H1 (cell line): ENCODE measurements around the gene ERCC1. TPM values are rescaled to one million over a fixed set of nuclear protein-coding genes. Genes with fewer than 3 reads are reported as not detected.

Experiments used
- CTCF ChIA-PET: fragments of 300-600 bp; sonication (Branson Sonifier 250); formaldehyde crosslinking; loops from one replicate; lab custom pipeline; 2021; ENCODE audit not compliant: partially characterized antibody; lab: Charles Lee
- POLR2A ChIA-PET: fragments of 300-600 bp; sonication (Branson Sonifier 250); formaldehyde crosslinking; loops from one replicate; lab custom pipeline; 2021; ENCODE audit warnings: inconsistent platforms; ENCODE audit not compliant: partially characterized antibody; lab: Charles Lee
- DNase-seq, 2 experiments: peaks; one replicate each; pipeline versions ENCODE4 v3.0.0 to v3.0.0-alpha.2; 2010 to 2022; ENCODE audit warnings: low spot score in 2 of 2, low read depth in 1 of 2, mixed read lengths in 1 of 2
- FAIRE-seq: peaks from 2 replicates; lab custom pipeline; 2011; peaks lifted over from hg19 to GRCh38; lab: Jason Lieb, UNC
- H2AFZ ChIP-seq: 2 replicates; pipeline ENCODE4 v1.8.1; 2012; ENCODE audit warnings: low read length, inconsistent platforms
- H2AK5ac ChIP-seq: 2 replicates; pipeline ENCODE4 v1.6.1; 2013; ENCODE audit warnings: low read depth, low read length
- H2BK120ac ChIP-seq: replicated peaks from 2 replicates; pipeline ENCODE3; 2013; ENCODE audit warnings: low read depth, low read length, inconsistent platforms
- H2BK12ac ChIP-seq: 2 replicates; pipeline ENCODE4 v1.6.1; 2013; ENCODE audit warnings: low read depth, low read length
- H2BK15ac ChIP-seq: 2 replicates; pipeline ENCODE4 v1.6.1; 2013; ENCODE audit warnings: low read length
- H2BK20ac ChIP-seq: 2 replicates; pipeline ENCODE4 v1.6.1; 2013; ENCODE audit warnings: low read length
- H2BK5ac ChIP-seq: 2 replicates; pipeline ENCODE4 v1.6.1; 2013; ENCODE audit warnings: low read depth, low read length
- H3K14ac ChIP-seq: 2 replicates; pipeline ENCODE4 v1.6.1; 2013; ENCODE audit warnings: inconsistent platforms; ENCODE audit not compliant: insufficient read length
- H3K18ac ChIP-seq: 2 replicates; pipeline ENCODE4 v1.6.1; 2013; ENCODE audit warnings: low read length; ENCODE audit errors: extremely low read depth
- H3K23ac ChIP-seq: 2 replicates; pipeline ENCODE4 v1.6.1; 2013; ENCODE audit warnings: inconsistent platforms; ENCODE audit not compliant: insufficient read length
- H3K23me2 ChIP-seq: 2 replicates; pipeline ENCODE4 v1.6.1; 2013; ENCODE audit warnings: low read depth, low read length
- H3K27ac ChIP-seq: 2 replicates; pipeline ENCODE4 v1.6.1; 2011; ENCODE audit warnings: low read depth, low read length, inconsistent platforms
- H3K27me3 ChIP-seq, 4 experiments: replicated peaks in 1 of 4; 1 replicate in 1 of 4; 2 replicates in 3 of 4; pipeline versions ENCODE4 v1.6.1 to v1.8.1; 2011 to 2013; ENCODE audit warnings: low read length in 3 of 4, mild to moderate bottlenecking in 3 of 4, inconsistent platforms in 2 of 4, mixed read lengths in 2 of 4, moderate library complexity in 1 of 4; ENCODE audit not compliant: control insufficient read depth in 3 of 4, insufficient read depth in 3 of 4; ENCODE audit errors: extremely low read depth in 1 of 4
- H3K36me3 ChIP-seq, 4 experiments: 2 replicates each; pipeline versions ENCODE4 v1.6.1 to v1.8.1; 2011 to 2013; ENCODE audit warnings: mild to moderate bottlenecking in 4 of 4, low read length in 3 of 4, moderate library complexity in 2 of 4, control low read depth in 1 of 4, inconsistent platforms in 1 of 4; ENCODE audit not compliant: insufficient read depth in 4 of 4, control insufficient read depth in 2 of 4
- H3K4ac ChIP-seq: replicated peaks from 2 replicates; pipeline ENCODE3; 2013; ENCODE audit warnings: low read length, low read depth, mixed read lengths, inconsistent platforms; ENCODE audit not compliant: insufficient read length
- H3K4me1 ChIP-seq, 4 experiments: replicated peaks in 1 of 4; 1 replicate in 1 of 4; 2 replicates in 3 of 4; pipeline versions ENCODE4 v1.6.1 to v1.8.1; 2011 to 2013; ENCODE audit warnings: low read length in 3 of 4, inconsistent platforms in 2 of 4, mixed read lengths in 1 of 4; ENCODE audit not compliant: insufficient read depth in 4 of 4, control insufficient read depth in 3 of 4
- H3K4me2 ChIP-seq, 2 experiments: 2 replicates each; pipeline versions ENCODE4 v1.6.1 to v1.8.1; 2011 to 2013; ENCODE audit warnings: low read depth in 2 of 2, low read length in 2 of 2, control low read depth in 1 of 2, inconsistent platforms in 1 of 2, mild to moderate bottlenecking in 1 of 2; ENCODE audit not compliant: insufficient read depth in 1 of 2
- H3K4me3 ChIP-seq, 4 experiments: fragments of 200-600, 300-600 bp in 1 of 4; sonication (generic), shearing (Covaris generic), sonication (Bioruptor Twin) in 1 of 4; 2 replicates each; pipeline versions ENCODE4 v1.5.1 to v1.8.1; 2011 to 2016; ENCODE audit warnings: low read length in 4 of 4, low read depth in 3 of 4, control low read depth in 2 of 4, inconsistent platforms in 2 of 4, mild to moderate bottlenecking in 2 of 4, mixed read lengths in 1 of 4, moderate library complexity in 1 of 4; ENCODE audit not compliant: insufficient read depth in 2 of 4; ENCODE audit errors: extremely low read depth in 1 of 4
- H3K56ac ChIP-seq: replicated peaks from 2 replicates; pipeline ENCODE3; 2013; ENCODE audit warnings: low read depth, mild to moderate bottlenecking, mixed read lengths, low read length, inconsistent platforms; ENCODE audit not compliant: insufficient read length
- H3K79me1 ChIP-seq: 2 replicates; pipeline ENCODE4 v1.6.1; 2013; ENCODE audit warnings: low read depth, low read length, control low read depth
- H3K79me2 ChIP-seq, 2 experiments: 2 replicates each; pipeline versions ENCODE4 v1.6.1 to v1.8.1; 2012 to 2013; ENCODE audit warnings: low read length in 2 of 2, mild to moderate bottlenecking in 2 of 2, inconsistent platforms in 1 of 2; ENCODE audit not compliant: insufficient read depth in 2 of 2, control insufficient read depth in 1 of 2
- H3K9ac ChIP-seq, 4 experiments: replicated peaks in 1 of 4; 1 replicate in 1 of 4; 2 replicates in 3 of 4; pipeline versions ENCODE4 v1.6.1 to v1.8.1; 2011 to 2013; ENCODE audit warnings: low read depth in 3 of 4, low read length in 3 of 4, control low read depth in 2 of 4, mild to moderate bottlenecking in 2 of 4, moderate library complexity in 2 of 4, inconsistent platforms in 1 of 4; ENCODE audit errors: extremely low read depth in 1 of 4
- H3K9me3 ChIP-seq, 2 experiments: 2 replicates each; pipeline versions ENCODE4 v1.6.1 to v1.8.1; 2012 to 2013; ENCODE audit warnings: mild to moderate bottlenecking in 2 of 2, moderate library complexity in 2 of 2, control low read depth in 1 of 2, inconsistent platforms in 1 of 2, low read depth in 1 of 2, low read length in 1 of 2, mixed read lengths in 1 of 2; ENCODE audit not compliant: insufficient read depth in 2 of 2
- H4K20me1 ChIP-seq, 2 experiments: replicated peaks in 1 of 2; 2 replicates each; pipeline versions ENCODE3 to v1.8.1; 2011 to 2013; ENCODE audit warnings: inconsistent platforms in 2 of 2, low read length in 2 of 2, mild to moderate bottlenecking in 1 of 2; ENCODE audit not compliant: insufficient read depth in 2 of 2, control insufficient read depth in 1 of 2
- H4K5ac ChIP-seq: 2 replicates; pipeline ENCODE4 v1.6.1; 2013; ENCODE audit warnings: low read length, low read depth, mixed read lengths, inconsistent platforms; ENCODE audit not compliant: insufficient read length
- H4K8ac ChIP-seq: 2 replicates; pipeline ENCODE4 v1.8.0; 2013; ENCODE audit warnings: mild to moderate bottlenecking, moderate library complexity, low read length, inconsistent platforms; ENCODE audit not compliant: insufficient read depth; ENCODE audit errors: extremely low read depth
- H4K91ac ChIP-seq: replicated peaks from 2 replicates; pipeline ENCODE3; 2013; ENCODE audit warnings: low read length, mixed read lengths, inconsistent platforms; ENCODE audit not compliant: insufficient read length
- ASH2L ChIP-seq: fragments of 200-600, 300-600 bp; sonication (generic); IDR thresholded peaks from one replicate; pipeline ENCODE4 v1.7.1; 2017; ENCODE audit warnings: low read length
- EP300 ChIP-seq, 2 experiments: IDR thresholded peaks; 1 replicate in 1 of 2; 2 replicates in 1 of 2; pipeline ENCODE4 v1.6.1; 2011 to 2012; ENCODE audit warnings: low read depth in 2 of 2, low read length in 2 of 2, mild to moderate bottlenecking in 2 of 2, borderline replicate concordance in 1 of 2, inconsistent platforms in 1 of 2, moderate library complexity in 1 of 2
- PHF8 ChIP-seq: fragments of 200-600 bp; sonication (generic); conservative IDR thresholded peaks from 2 replicates; pipeline ENCODE4 v1.7.1; 2012; ENCODE audit warnings: low read depth, mild to moderate bottlenecking, inconsistent platforms, low read length, moderate library complexity
- SP4 ChIP-seq: IDR thresholded peaks from 2 replicates; pipeline ENCODE4 v1.6.1; 2012; ENCODE audit warnings: low read length, inconsistent platforms
- TAF1 ChIP-seq: IDR thresholded peaks from 2 replicates; pipeline ENCODE4 v1.6.1; 2011; ENCODE audit warnings: mild to moderate bottlenecking, low read depth, low read length
- TAF7 ChIP-seq: optimal IDR thresholded peaks from 2 replicates; pipeline ENCODE3; 2011; ENCODE audit warnings: low read depth, mild to moderate bottlenecking, inconsistent platforms, low read length, moderate library complexity, borderline replicate concordance
- TEAD4 ChIP-seq: IDR thresholded peaks from 2 replicates; pipeline ENCODE4 v1.6.1; 2012; ENCODE audit warnings: low read depth, low read length, inconsistent platforms, mixed read lengths
- WGBS, 2 experiments: shearing (Covaris generic) in 1 of 2; methylation state at CpG; one replicate each; pipeline versions ENCODE4 v1.1.6 to v1.1.7; 2013 to 2015; ENCODE audit warnings: low lambda C conversion rate in 2 of 2, mixed read lengths in 2 of 2, inconsistent platforms in 1 of 2, low coverage in 1 of 2, missing lambda C conversion rate in 1 of 2; ENCODE audit not compliant: insufficient replicate concordance in 2 of 2, insufficient coverage in 1 of 2, insufficient read length in 1 of 2; ENCODE audit errors: extremely low coverage in 1 of 2, missing lambda C conversion rate in 1 of 2; 5-methylcytosine and 5-hydroxymethylcytosine counted together
- polyA plus RNA-seq, 7 experiments: library from polyadenylated mRNA; depleted of rRNA in 3 of 7; stranded (reverse) in 5 of 7; unstranded in 2 of 7; fragments of >200 nt in 5 of 7; fragments of 200-250 nt in 2 of 7; gene quantifications; 1 replicate in 5 of 7; 2 replicates in 1 of 7; 4 replicates in 1 of 7; pipeline versions ENCODE4 v1.2.1 to v1.2.3, GENCODE V29; 2011 to 2013; ENCODE audit warnings: missing spikeins in 2 of 7, mixed read lengths in 2 of 7
- total RNA-seq: library from RNA; stranded (reverse); fragmentation: NEBNext Ultra II Directional; extraction: Animal tissue kit (Norgen Biotek cat#: 25700); gene quantifications from 2 replicates; pipeline ENCODE4 v1.2.1, GENCODE V29; 2021
- TF ChIP-seq, protein P1 (sequence below): IDR thresholded peaks from 2 replicates; pipeline ENCODE4 v1.6.1; 2012; ENCODE audit warnings: inconsistent platforms

Gene ERCC1
- total and polyA plus RNA-seq, 2 of the 8 experiments (the other 6 are each of a cell fraction or from before 2014, with no cell fraction given): 44.7 to 94.2 TPM

DNA sequence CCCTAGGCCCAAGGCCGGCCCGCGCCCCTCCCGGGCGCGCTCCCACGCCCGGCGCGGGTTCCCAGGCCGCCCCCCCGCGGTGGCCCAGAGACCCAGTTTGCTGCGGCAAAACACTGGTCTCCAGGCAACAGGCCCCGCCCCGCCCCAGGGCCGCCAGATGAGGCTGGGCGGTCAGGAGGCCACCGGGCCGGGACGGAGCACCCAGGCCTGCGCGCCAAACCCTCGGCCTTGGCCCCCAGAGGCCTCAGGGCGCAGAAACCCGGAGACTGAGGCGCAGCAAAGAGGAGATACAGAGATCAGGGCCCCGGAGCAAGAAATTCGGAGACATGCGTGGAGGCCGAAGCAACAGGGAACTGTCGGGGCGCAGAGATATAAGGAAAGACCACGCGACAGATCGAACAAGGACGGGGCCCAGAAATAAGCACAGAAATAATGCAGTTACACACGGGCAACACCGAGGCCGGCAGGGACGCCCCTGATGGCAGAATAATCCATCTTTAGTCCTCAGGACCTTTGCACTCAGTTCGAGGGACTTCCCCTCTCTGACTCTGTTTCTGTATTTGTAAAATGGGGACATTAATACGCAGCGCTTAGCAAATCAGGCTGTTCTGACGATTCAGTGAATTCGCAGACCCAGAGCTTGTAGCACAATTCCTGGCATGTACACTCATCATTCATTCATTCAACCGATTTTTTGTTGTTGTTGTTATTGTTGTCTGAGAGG lies 20.8 kb upstream of the ERCC1 start:
- H4K91ac ChIP-seq: no peak overlapping the region
- no peaks in the 10 kb centered on the region for H3K79me1 ChIP-seq
- H3K4me1 ChIP-seq: peaks cover 6 to 17% (median 11%) of the 10 kb centered on the region in 4 experiments
- ChIA-PET CTCF (interaction anchor here (1.0 to 6.3 kb wide), 6 partner anchors 13 to 41 kb away, joined by 4 to 145 read pairs (median 20); partner anchors contain the start of gene FOSB), POLR2A (interaction anchor here (0.6 to 1.9 kb wide), 9 partner anchors 9 to 195 kb away, joined by 3 to 12 read pairs (median 4); partner anchors contain the start of genes FOSB and RTN2)
- H4K5ac ChIP-seq: no peak overlapping the region
- no peak overlapping the region for H2BK20ac ChIP-seq
- H3K79me2 ChIP-seq: no peaks in the 10 kb centered on the region
- no peak overlapping the region for H3K14ac ChIP-seq
- H2BK12ac ChIP-seq: peak overlapping the region; percentile 98; the same call in 1 of the 2 replicates
- FAIRE-seq (no peak), DNase-seq (peak in 1 of 2 experiments; percentile 96)
- no peaks in the 10 kb centered on the region for H4K20me1 ChIP-seq
- H3K9me3 ChIP-seq: no peaks in the 10 kb centered on the region
- H3K4me3 ChIP-seq: peak overlapping the region; percentile 38 to 72 (median 50); a peak in 7 of 8 replicates
- H3K23me2 ChIP-seq: peaks cover 12% of the 10 kb centered on the region
- 0 out of 2 replicates have a peak overlapping the region, but pooled peaks have one; percentile 35 for H2BK5ac ChIP-seq
- no peaks in the 10 kb centered on the region for H3K36me3 ChIP-seq
- no peak overlapping the region for H2BK15ac ChIP-seq
- H3K18ac ChIP-seq: peak overlapping the region; percentile 48
- peak overlapping the region; percentile 82; the same call in 1 of the 2 replicates for H2AK5ac ChIP-seq
- no peak overlapping the region for H2BK120ac ChIP-seq
- H3K9ac ChIP-seq: peak overlapping the region in 2 of 4 experiments; percentile 67 to 74; a peak in 4 of 7 replicates
- 25% methylated on average over 33 of the region's 47 CpGs; no CpG with 5 or more reads in 1 of the 2 experiments for WGBS, 2 experiments
- H3K27me3 ChIP-seq: peaks cover 0 to 5% (median 3%) of the 10 kb centered on the region in 4 experiments; a peak in 5 of 7 replicates
- H3K4ac ChIP-seq: no peak overlapping the region
- peak overlapping the region; percentile 32; the same call in 1 of the 2 replicates for H3K27ac ChIP-seq
- H3K23ac ChIP-seq: no peak overlapping the region
- peak overlapping the region; percentile 69; the same call in 1 of the 2 replicates for H4K8ac ChIP-seq
- peak overlapping the region; percentile 79 for H2AFZ ChIP-seq
- no peak overlapping the region for H3K56ac ChIP-seq
- H3K4me2 ChIP-seq: peak overlapping the region; percentile 77 to 97
- TF ChIP-seq, protein P1, sequence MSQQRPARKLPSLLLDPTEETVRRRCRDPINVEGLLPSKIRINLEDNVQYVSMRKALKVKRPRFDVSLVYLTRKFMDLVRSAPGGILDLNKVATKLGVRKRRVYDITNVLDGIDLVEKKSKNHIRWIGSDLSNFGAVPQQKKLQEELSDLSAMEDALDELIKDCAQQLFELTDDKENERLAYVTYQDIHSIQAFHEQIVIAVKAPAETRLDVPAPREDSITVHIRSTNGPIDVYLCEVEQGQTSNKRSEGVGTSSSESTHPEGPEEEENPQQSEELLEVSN: no peak; the same call in 1 of the 2 replicates
- peak in 1 of 2 experiments; percentile 88; a peak in 1 of 3 replicates for TF ChIP-seq EP300 (IDR thresholded peaks at IDR 0.05; ENCODE audit: borderline replicate concordance in 1 of 2, low read depth in 2 of 2, low read length in 2 of 2)
- TF ChIP-seq TAF1: peak; percentile 48
- no peak for TF ChIP-seq SP4
- TF ChIP-seq TAF7: peak; percentile 44
- no peak for TF ChIP-seq TEAD4
- TF ChIP-seq PHF8: peak; percentile 57
- peak; percentile 23 for TF ChIP-seq ASH2L
